ENCODE results near the gene CRHR2.

DNA sequence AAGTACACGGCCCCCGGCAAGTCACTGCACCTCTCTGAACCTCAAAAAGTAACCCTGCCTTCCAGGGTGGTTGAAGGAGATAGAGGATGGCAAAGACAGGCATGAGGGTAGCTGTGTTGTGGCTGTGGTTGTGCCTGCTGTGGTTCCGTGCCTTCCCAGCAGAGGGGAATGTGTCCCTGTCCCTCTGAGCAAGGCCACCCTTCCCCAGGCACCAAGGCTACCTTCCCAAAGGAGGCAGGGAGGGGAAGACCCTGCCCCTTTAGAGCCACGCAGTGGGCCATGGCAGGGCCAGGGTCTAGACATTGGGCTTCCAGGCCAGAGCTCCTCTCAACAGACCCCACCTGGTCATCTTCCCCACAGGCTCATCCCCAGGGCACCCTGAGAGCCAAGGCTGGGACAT, 18.8 kb downstream of the CRHR2 start:
- TF ChIP-seq, protein P1, sequence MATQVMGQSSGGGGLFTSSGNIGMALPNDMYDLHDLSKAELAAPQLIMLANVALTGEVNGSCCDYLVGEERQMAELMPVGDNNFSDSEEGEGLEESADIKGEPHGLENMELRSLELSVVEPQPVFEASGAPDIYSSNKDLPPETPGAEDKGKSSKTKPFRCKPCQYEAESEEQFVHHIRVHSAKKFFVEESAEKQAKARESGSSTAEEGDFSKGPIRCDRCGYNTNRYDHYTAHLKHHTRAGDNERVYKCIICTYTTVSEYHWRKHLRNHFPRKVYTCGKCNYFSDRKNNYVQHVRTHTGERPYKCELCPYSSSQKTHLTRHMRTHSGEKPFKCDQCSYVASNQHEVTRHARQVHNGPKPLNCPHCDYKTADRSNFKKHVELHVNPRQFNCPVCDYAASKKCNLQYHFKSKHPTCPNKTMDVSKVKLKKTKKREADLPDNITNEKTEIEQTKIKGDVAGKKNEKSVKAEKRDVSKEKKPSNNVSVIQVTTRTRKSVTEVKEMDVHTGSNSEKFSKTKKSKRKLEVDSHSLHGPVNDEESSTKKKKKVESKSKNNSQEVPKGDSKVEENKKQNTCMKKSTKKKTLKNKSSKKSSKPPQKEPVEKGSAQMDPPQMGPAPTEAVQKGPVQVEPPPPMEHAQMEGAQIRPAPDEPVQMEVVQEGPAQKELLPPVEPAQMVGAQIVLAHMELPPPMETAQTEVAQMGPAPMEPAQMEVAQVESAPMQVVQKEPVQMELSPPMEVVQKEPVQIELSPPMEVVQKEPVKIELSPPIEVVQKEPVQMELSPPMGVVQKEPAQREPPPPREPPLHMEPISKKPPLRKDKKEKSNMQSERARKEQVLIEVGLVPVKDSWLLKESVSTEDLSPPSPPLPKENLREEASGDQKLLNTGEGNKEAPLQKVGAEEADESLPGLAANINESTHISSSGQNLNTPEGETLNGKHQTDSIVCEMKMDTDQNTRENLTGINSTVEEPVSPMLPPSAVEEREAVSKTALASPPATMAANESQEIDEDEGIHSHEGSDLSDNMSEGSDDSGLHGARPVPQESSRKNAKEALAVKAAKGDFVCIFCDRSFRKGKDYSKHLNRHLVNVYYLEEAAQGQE (IDR thresholded peaks at IDR 0.05; ENCODE audit: unreplicated experiment) = no peak
- TF ChIP-seq, protein P2, sequence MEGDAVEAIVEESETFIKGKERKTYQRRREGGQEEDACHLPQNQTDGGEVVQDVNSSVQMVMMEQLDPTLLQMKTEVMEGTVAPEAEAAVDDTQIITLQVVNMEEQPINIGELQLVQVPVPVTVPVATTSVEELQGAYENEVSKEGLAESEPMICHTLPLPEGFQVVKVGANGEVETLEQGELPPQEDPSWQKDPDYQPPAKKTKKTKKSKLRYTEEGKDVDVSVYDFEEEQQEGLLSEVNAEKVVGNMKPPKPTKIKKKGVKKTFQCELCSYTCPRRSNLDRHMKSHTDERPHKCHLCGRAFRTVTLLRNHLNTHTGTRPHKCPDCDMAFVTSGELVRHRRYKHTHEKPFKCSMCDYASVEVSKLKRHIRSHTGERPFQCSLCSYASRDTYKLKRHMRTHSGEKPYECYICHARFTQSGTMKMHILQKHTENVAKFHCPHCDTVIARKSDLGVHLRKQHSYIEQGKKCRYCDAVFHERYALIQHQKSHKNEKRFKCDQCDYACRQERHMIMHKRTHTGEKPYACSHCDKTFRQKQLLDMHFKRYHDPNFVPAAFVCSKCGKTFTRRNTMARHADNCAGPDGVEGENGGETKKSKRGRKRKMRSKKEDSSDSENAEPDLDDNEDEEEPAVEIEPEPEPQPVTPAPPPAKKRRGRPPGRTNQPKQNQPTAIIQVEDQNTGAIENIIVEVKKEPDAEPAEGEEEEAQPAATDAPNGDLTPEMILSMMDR (conservative IDR thresholded peaks at IDR 0.05; ENCODE audit: low read depth in 2 of 2) = peak in 1 of 2 experiments; percentile 52; a peak in 2 of 4 replicates
- TF ChIP-seq EZH2phosphoT487 (IDR thresholded peaks at IDR 0.05; ENCODE audit: unreplicated experiment) (no peak), EZH2 (IDR thresholded peaks at IDR 0.05; ENCODE audit: low read depth, unreplicated experiment) (no peak), POLR2AphosphoS5 (IDR thresholded peaks at IDR 0.05; ENCODE audit: low read depth) (no peak), JUNB (IDR thresholded peaks at IDR 0.05; ENCODE audit: unreplicated experiment) (no peak), STAT1 (IDR thresholded peaks at IDR 0.05; ENCODE audit: unreplicated experiment) (no peak), CREB1 (CRISPR knock-in tag; IDR thresholded peaks at IDR 0.05; ENCODE audit: low read depth) (no peak)

Data from GM23338 (cell line).